ENCODE measurements around the gene ZBED4.

GRCh38 chr22:49853981-49854831 lies 562 bp downstream of the ZBED4 start:
- TF ChIP-seq EZH2phosphoT487 (IDR thresholded peaks at IDR 0.05; ENCODE audit: low read depth): no peak
- TF ChIP-seq, protein P1, sequence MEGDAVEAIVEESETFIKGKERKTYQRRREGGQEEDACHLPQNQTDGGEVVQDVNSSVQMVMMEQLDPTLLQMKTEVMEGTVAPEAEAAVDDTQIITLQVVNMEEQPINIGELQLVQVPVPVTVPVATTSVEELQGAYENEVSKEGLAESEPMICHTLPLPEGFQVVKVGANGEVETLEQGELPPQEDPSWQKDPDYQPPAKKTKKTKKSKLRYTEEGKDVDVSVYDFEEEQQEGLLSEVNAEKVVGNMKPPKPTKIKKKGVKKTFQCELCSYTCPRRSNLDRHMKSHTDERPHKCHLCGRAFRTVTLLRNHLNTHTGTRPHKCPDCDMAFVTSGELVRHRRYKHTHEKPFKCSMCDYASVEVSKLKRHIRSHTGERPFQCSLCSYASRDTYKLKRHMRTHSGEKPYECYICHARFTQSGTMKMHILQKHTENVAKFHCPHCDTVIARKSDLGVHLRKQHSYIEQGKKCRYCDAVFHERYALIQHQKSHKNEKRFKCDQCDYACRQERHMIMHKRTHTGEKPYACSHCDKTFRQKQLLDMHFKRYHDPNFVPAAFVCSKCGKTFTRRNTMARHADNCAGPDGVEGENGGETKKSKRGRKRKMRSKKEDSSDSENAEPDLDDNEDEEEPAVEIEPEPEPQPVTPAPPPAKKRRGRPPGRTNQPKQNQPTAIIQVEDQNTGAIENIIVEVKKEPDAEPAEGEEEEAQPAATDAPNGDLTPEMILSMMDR (IDR thresholded peaks at IDR 0.05; ENCODE audit: low read depth, low read length): no peak

All from OCI-LY3 (cell line).